G401.6 (cell line): ENCODE measurements around the gene PTDSS2.
"Not testable (repeated sequence)": the region's sequence is repeated elsewhere in the genome, so short reads cannot be mapped to it uniquely, and the experiment has no call there.

Experiments
- FAIRE-seq: peaks from 2 replicates; lab custom pipeline; 2012; peaks lifted over from hg19 to GRCh38; lab: Jason Lieb, UNC

Gene PTDSS2

DNA sequence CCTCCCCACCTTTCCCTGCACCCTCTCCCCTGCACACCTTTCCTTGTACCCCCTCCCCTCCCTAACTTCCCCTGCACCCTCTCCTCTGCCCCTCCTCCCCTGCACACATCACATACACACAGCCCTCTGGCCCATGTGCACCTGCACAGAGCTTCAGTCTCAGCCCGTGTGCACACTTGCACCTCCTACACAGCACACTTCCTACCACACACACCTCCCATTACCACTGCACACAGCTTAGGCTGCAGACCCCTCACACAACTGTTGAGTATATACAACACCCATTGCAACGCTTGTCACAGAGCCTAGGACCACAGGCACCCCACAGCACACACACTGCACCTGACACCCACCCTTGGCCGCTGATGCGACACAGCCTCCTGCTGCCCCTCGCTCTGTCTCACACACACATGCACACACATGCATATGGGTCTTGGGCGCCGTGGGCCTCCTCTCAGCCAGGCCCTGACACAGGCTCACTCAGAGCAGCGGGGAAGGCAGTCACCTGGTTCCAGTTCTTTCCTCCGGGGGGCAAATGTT lies 35.7 kb upstream of the PTDSS2 start:
- no peak for FAIRE-seq

DNA sequence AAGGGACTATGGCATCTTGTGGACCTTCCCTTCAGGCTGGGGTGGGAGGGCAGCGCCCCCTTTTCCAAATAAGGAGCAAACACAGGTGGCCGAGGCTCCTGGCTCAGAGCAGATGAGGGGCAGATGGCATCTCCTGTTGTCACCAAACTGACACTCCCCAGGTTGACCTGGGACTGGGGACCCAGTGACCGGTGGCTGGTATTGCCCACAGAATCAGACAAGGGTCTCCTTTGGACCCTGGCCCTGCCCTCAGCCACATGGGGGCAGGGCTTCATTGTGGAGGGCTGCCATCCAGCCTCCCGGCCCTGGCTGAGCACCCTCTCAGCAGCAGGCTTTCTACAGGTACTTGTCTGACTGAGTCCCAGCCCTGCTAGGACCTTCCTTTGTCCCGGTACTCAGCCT lies 34.4 kb upstream of the PTDSS2 start:
- FAIRE-seq: no peak

DNA sequence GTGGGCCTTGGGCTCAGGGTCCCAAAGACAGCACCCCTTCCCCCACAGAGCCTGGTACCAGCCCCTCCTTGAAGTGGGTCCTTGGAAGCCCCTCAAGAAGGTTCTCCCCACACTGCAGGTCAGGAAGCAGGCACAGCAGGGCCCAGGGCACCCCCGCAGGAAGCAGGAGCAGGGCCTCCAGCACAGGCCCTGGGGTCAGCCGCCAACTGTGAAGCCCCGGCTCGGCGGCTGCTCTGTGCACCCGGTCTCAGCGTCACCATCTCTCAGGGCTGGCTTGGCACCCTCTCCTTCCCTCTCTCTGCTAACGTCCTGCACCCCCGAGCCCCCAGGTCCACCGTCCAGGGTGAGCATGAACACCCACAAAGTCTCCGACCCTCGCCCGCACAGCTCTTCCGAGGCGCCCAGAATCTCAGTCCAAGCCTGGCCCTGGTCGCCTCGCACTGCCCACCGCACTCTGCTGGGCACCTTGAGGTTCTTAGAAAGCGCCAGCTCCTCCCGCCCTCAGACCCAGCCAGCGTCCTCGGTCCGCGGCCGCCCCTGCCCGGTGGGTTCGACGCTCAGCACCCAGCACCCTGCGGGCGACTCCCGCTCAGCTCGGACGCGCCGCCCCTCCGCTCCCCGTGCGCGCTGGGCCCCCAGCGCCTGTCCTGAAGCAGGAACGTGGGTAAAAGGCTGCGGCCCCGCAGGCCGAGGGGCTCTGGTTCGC lies 33.9 kb upstream of the PTDSS2 start:
- no peak for FAIRE-seq

DNA sequence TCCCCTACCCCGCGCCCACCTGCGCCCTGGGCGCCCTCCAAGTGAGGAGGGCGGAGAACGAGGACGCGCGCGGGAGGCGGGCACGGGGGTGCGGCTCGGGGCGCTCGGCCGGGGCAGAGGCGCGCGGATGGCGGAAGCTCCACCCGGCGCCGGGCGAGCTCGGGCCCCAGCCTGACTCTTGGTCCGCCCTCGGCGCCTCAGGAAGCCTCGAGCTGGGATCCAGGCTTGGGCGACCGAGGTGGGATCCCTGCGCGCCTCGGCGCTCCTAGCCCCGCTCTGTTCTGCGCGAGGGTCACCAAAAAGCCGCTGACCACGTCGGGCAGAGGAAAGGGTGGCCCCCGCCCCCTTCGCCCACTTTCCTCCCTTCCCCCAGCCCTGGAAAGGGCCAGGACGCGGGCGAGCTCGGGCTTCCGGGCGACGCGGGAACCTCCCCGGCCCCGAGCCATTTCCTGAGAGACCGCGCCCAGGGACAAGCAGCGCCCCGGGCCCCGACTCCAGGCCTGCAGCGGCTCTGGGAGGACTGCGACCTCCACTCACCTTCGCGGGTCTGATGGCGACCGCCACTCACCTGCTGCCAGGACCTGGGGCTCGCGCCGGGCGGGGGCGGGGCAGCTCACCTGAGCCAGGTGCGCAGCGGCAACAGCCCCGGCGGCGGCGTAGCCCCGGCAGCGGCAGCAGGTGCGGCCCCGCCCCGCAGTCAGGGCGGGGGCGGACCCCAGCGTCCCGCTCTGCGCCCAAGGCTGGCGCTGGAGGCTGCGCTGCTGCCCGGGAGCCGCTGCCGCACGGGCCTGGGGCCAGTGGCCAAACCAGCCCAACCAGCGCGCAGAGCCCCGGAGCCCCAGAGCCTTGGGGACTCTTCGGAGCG lies 33.1 kb upstream of the PTDSS2 start:
- FAIRE-seq: no peak

DNA sequence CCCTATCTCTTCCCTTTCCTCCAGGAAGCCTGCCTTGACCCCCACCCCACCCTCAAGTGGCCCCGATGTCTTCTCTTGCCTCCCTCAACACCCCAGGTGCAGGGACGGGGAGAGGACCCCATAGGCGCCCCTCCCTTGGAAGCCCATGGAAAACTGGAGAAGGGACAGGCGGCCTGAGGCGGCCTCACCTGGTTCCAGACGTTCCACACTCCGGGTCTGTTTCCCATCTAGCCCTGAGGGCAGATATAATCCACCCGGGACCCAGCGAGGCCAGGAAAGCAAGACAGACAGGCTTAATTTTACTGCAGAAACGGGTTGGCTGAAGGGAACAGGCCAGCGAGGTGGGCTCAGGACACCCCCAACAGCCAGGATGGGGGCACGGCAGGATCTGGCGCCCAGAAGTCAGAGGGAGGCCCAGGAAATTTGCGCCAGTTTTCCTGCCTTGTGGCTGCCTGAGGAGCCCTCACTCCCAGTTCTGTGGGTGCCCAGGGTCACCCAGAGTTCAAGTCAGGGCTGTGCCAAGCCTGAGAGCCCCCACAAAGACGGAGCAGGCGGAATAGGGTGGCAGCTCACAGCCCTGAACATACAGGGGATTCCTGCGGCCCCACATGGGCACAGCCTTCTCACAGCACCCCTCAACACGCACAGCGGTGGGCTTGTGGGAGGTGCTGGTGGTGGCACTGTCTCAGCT lies 32.3 kb upstream of the PTDSS2 start:
- FAIRE-seq: no peak

DNA sequence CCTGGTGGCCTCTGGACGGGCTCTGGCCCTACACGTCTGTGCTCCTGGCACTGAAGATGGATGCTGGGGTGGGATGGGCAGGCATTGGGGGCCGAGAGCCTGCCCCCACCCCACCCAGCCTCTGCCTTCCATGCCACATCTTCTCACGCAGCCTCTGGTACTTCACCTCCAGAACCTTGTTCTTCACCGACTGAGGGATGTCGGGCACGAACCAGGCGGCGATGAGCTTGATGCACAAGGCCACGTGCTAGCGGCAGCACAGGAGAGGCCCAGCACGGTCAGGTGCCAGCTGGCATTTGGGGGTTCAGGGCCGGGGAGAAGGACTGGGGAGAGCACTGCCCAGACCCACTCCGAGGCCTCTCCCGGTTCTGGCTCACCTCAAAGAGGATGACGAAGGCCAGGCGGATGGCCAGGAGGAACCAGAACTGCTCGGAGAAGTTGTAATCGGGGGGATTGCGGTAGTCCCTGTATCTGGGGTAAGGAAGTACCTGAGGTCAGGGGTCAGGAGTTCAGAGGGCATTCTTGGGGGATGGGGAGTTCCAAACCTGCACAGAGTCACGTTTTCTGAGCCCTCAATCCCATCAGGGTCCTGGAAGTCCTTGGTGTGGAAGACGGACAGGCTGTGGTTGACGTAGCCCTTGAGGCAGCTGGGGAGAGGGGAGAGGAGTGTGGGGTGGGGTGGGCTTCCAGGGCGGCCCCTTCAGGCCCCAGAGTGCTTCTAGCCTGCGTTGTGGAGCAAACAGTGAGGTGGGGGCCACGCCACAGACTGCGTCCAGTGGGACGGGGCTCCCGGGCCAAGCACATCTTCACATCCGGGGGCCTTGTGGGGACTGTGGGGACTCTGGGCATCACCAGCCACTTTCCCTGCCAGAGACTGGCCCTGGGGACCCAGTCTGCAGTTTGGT lies 31.5 kb upstream of the PTDSS2 start:
- FAIRE-seq: no peak

DNA sequence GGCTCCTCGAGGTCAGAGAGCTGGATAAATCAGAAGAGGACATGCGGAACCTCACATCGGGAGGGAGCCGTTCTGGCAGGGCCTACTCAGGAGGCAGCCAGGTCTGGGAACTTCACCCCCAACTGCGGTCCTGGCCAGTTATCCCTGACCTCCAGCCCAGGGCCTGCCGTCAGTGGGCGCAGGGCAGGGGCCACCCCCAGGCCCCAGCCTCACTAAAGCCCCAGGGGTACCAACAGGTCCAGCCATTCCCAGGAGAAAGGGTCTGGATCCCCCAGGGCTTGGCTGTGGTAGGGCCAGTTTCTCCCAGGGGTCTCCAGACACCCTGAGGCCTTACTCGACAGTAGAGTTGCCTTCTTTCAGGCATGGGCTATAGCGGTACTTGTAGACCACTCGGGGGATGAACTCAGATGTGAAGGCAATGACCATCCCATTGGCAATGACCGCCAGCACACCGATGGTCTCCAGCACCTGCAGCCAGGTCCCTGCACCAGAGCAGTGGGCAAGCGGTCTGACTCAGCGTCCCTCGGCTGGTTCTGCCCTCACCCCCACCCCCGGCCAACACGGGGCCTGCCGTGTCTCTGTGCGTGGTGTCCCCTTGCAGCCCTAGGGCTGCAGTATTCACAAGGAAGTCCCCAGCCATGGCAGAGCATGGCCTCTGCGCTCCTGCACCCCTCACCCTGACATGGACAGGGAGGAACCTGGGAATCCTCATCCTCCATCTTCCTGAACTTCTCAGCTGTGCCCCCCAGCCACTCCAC lies 30.7 kb upstream of the PTDSS2 start:
- no peak for FAIRE-seq

DNA sequence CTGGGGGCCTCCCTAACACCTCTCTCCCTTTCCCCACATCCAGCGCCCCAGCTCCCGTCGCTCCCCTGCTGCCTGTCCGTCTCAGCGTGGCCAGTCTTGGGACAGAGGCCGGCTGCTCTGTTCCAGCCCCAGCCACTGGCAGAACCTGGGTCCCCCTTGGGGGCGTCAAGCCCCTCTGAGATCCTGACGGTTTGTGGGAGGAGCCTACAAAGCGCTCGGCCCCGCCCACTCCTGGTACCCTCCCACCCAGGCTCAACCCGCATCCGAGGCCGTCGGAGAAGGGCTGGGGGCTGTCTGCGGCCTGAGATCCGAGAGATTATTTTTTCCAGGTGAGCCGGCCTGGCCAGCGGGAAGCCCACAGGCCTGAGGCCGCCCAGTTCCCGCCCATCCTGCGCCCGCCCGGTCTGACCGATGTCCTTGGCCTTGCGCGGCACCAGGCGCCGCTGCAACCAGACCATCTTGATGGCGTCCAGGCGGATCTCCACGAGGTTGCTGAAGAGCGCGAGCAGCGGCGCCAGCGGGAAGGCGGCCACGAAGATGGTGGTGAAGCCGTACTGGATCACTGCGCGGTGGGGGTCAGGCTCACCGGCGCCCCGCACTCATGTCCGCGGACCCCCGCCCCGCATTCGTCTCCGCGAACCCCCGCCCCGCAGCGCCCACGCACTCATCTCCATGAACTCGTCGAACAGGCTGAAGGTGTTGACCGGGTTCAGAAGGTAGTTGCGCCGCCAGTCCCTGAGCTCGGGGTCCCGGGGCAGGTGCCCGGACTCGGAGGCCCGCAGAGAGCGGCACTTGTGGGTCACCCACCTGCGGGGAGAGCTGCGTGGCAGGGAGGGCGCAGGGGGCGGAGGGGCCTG lies 29.8 kb upstream of the PTDSS2 start:
- no peak for FAIRE-seq

DNA sequence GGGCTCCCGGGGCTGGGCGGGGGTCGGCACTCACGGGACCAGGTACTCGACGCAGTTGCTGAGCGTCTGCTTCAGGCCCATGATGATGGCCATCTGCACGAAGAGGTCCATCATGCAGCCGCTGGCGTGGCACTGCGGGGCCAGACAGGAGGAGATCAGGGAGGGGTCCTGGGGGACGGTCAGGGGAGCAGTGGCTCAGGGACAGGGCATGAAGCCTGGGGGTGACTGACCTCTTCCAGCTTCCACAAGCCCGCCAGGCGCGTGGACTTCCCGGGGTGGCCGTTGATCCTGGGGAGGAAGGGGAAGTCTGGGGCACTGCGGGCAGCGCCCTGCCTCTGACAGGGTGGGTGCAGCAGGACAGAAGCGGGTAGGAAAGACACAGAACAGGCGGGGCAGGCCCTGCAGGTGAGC lies 29.2 kb upstream of the PTDSS2 start:
- FAIRE-seq: no peak

DNA sequence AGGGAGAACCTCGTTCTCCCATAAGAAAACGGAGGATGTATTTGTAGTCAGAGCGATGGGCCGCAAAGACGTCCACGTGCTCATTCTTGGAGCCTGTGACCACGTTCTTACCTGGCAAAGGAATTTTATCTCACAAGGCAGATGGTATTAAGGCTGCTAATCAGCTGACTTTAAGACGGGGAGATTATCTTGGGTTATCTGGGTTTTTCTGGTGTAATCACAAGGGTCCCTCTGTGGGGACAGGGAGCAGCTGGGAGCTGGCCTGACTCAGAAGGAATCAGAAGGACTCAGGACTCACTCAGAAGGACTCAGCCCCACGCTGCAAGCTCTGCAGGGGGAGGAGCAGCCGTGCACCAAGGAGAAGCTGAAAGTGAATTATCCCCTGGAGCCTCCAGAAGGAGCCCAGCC lies 27.8 kb upstream of the PTDSS2 start:
- no peak for FAIRE-seq

DNA sequence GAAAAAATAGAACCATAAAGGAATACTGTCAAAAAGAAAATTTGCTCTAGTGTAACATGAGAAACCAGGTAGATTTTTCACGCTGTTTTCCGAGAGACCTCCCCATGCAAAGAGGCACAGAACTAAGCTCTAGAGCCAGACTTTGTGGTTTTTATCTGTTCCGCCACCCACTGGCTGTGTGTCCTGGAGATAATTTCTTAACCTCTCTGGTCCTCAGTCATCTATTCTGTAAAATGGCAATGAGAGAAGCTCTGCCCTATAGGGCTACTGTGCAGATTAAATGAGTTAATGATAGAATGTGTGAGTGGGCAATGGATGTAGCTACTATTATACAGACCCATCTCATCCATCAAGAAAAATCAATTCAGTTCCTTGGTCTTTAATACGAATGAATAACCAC lies 25.8 kb upstream of the PTDSS2 start:
- no peak for FAIRE-seq

DNA sequence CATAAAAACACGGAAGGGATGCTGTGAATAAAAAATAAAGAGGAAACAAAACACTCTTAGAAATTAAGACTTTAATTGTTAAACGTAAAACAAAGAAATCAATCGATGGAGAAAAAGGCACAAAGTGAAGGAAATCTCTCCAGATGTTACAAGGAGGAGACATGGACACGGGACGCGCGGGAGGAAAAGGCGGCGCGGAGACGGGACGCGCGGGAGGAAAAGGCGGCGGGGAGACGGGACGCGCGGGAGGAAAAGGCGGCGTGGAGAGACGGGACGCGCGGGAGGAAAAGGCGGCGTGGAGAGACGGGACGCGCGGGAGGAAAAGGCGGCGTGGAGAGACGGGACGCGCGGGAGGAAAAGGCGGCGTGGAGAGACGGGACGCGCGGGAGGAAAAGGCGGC lies 25.3 kb upstream of the PTDSS2 start:
- not testable (repeated sequence) for FAIRE-seq

DNA sequence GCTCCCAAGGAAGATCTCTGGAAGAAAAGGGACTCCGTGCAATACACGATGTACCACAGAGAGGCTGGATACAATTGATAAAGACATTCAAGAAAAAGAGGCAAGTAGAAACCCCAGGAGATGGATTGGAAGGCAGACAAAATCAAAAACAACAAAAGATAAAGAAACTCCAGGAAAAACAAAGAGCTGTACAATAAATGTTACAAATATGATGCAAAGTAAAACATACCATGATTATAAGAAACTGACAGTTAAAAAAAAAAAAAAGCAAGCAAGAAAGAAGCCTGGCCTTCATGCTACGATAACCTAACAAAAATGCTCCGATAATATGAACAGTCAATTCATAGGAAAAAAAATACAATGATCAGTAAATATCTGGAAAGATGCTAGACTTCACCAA lies 24.8 kb upstream of the PTDSS2 start:
- peak; percentile 58 for FAIRE-seq

DNA sequence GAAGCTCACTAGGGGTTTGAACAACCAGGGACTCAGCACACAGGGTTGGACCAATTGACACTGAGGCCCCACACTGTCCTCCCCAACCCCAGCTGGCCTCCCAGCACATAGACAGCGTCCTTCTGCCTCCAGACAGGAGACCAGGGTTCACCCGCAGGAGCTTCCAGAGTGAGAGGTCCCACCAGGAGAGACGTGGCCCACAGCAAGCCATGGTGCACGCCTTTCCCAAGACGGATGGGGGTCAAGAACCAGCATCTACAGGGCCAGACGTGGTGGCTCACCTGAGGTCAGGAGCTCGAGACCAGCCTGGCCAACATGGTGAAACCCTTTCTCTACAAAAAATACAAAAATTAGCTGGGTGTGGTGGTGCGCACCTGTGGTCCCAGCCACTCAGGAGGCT lies 23.2 kb upstream of the PTDSS2 start:
- FAIRE-seq: no peak

DNA sequence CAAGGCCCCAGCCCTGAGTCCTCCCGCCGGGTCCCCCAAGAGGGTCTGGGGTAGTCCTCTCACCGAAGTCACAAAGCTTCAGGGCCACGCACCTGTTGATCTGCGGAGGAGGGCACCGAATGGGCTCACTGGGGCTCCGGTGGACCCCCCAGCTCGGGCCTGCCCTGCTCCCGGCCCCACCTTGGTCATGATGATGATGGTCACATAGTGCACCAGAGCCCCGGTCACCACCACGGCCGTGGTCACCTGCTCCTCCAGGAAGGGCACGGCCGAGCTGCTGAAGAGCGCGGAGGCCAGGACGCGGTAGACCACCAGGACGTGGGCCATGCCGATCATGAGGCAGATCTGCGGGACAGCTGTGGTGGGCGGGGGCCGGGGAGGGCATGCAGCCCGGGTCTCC lies 21.8 kb upstream of the PTDSS2 start:
- no peak for FAIRE-seq

DNA sequence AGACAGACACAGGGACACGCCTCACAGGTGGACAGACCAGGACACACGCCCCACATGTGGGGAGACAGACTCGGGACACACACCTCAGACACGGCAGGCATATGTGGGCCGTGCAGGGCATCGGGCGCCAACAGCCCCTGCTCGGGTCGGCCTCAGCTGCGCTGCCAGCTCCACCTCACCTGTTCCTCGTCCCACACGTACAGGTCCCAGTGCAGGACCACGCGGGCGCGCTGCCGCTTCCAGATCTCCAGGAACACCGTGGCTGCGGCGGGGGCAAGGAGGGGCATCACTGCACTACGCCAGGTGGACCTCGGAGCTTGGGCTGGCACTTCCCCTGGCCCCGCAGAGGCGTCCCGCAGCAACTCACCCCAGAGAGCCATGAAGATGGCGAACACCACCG lies 20.7 kb upstream of the PTDSS2 start:
- FAIRE-seq: no peak

DNA sequence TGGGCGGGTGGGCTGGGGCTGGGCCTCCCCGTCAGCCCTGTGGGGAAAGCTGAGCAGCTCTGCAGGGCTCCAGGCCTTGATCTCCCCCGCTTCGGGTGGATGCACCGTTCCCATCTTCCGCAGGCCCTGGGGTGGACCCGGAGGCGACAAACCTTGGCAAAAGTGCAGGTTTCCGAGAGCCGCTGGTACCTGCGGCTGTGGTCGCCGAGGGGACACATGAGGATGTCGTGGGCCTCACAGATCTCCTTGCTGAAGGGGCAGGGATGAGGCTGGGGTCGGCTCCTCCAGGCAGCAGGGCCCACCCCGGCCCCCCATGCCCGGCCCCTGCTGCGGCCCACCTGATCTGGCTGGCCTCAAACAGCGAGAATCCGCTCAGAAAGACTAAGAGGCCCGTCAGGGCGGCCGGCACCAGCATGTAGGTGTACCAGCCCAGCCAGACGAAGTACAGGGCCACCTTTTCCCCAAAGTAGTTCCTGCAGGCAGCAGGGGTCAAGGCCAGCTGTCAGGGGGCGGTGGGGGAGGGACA lies 20.1 kb upstream of the PTDSS2 start:
- no peak for FAIRE-seq

DNA sequence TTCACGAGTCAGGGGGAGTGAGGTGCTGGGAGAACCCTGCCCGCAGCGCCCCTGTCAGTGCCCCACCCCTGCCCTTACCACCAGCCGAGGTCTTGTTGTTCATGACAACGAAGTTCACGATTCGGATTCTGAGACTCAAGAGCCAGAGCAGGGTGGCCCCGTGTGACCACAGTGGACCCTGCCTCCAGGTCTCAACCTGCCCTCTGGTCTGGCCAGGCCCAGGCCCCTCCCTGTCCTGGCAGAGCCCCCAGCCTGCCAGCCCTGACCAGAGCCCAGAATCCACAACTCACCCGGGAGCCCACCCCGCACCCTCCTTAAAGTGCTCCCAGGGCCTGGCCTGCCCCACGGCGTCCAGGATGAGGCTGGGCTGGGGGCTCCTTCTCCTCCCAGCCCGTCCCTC lies 18.2 kb upstream of the PTDSS2 start:
- no peak for FAIRE-seq

DNA sequence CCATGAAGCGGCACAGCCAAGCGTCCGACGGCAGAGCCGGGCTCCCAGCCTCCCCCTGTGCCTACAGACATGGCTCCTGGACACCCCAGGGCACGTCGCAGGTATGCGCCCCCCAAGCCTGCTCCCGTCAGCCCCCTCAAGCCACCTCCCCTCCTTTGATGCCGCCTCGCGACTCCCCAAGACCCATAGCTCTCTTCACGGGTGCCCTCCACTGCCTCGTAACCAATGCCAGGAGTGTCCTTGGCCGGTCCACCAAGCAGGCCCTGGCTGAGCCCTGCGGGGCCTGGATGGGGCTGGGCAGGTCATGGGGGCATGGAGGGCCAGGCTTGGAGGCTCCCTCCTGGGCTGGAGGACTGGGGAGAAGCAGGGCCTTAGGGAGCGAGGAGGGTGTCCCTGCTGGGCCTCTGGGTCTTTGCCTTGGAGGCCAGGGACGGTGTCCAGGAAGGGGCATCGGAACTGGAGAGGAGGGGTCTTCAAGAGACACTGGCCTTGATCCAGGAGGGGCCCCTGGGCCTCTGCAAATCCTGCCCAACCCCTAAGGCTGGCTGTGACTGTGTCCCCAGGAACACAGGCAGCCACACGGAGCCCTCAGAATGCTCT lies 17.5 kb upstream of the PTDSS2 start:
- no peak for FAIRE-seq

DNA sequence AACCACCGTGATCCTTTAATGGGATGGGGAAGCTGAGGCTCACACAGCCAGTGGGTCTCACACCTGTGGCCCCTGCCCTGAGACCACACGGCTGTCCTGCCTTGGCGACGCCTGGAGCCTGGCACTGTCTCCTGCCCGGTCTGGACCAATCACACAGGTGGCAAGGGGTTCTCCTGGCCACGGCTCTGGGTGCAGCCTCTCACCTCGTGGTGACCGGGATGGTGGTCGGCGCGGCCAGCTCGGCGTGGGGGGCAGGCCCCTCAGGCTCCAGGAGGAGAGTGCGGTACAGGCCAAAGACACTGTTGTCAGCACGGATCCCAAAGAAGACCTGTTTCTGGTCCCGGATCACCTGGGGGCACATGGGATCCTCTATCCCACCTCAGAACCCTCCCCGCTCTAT lies 17.0 kb upstream of the PTDSS2 start:
- FAIRE-seq: no peak
